HG02642 (cell line): ENCODE results near the gene DPYSL5.
"Not testable (repeated sequence)": the region's sequence is repeated elsewhere in the genome, so short reads cannot be mapped to it uniquely, and the experiment has no call there.

ENCODE experiments used
- ATAC-seq: cut with Tn5 transposase; IDR thresholded peaks from one replicate; pipeline ENCODE4 v1.9.1; 2021; ENCODE audit warnings: mild to moderate bottlenecking; ENCODE audit not compliant: unreplicated experiment, poor library complexity

DPYSL5 gene

GRCh38 chr2:26873286-26873983, 25.5 kb downstream of the DPYSL5 start:
- no peak for ATAC-seq

- no peak for ATAC-seq
Observed at GRCh38 chr2:26874514-26874913, 26.6 kb downstream of the DPYSL5 start.

GRCh38 chr2:26875065-26875634, 27.2 kb downstream of the DPYSL5 start:
- ATAC-seq: no peak

GRCh38 chr2:26875808-26876207, 27.9 kb downstream of the DPYSL5 start:
- ATAC-seq: no peak

GRCh38 chr2:26876260-26876659, 28.3 kb downstream of the DPYSL5 start:
- no peak for ATAC-seq

DNA sequence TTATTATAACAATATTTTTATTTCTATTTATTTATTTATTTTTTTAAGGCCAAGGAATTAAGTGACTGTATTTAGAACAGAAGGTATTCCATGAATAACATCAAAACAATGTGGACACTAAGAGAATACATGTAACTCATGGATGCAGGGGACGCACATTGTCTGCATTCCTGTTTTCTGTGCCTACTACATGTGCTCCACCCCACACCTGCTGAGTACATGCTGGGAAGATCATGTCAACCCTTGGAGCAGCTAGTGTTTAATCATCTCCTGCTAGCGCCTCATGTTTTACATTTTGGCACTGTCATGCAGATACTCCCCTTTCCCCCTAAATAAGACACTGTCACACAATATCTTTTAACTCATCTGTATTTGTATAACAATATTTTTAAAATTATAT, 29.3 kb downstream of the DPYSL5 start:
- no peak for ATAC-seq

DNA sequence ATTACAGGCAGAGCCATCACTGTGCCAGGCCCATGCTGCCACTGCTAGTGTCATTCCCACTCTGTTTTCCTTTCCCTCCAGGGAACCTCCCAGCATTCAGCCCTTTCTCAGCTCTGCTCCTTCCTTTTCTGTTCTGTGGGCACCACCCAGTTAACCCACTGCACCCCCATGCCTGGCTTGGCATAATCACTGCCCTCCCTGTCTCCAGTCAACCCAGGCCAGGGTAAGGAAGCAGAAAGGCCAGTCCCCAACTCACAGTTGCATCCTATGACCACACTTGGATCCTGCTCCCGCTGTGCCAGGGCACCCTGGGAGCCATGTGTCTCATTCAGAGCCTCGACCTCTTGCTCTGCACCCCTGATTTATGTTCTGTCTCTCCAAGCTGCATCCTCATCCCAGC, 32.2 kb downstream of the DPYSL5 start:
- no peak for ATAC-seq

GRCh38 chr2:26880910-26881435, 33.0 kb downstream of the DPYSL5 start:
- no peak for ATAC-seq

- ATAC-seq: not testable (repeated sequence)
Observed at GRCh38 chr2:26882220-26882619, 34.3 kb downstream of the DPYSL5 start.

GRCh38 chr2:26883956-26884355, 36.0 kb downstream of the DPYSL5 start:
- no peak for ATAC-seq

DNA sequence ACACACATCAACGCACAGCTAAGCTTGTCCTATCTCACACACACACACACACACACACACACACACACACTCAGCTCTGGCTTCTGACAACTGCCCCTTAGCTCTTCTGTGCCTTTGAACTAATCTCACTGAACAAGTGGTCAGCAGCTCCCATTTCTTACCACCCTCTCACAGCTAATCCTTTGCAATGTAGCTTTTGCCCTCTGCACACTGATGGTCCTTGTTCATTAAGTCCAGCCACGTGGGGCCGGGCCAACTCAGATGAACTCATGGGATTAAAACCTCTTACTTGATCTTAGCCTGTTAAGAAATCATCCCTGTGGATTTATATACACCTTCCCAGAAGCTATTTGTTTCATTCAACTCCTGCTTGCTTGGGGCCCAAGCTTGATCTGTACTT, 36.6 kb downstream of the DPYSL5 start:
- ATAC-seq: no peak

- no peak for ATAC-seq
Observed at GRCh38 chr2:26885651-26886329, 37.9 kb downstream of the DPYSL5 start.

GRCh38 chr2:26886736-26887135, 38.8 kb downstream of the DPYSL5 start:
- no peak for ATAC-seq

DNA sequence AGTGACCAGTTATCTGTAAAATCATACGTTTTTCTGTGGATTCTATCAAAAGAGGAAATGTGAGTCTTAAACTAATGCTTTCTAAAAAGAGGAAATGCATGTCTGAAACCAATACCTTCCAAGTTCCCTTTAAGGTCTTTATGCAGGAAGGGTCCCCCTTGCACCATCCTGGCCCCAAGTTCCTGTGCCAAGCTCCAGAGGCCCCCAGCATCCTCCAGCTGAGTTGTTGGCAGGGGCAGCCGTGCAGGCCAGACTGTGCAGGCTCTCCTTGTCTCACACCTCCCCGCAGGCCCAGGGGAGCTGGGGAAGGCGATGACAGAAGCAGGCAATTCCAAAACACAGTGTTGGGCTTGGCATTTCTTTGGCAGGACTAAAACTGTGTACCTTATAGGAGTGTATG, 39.2 kb downstream of the DPYSL5 start:
- ATAC-seq: no peak

DNA sequence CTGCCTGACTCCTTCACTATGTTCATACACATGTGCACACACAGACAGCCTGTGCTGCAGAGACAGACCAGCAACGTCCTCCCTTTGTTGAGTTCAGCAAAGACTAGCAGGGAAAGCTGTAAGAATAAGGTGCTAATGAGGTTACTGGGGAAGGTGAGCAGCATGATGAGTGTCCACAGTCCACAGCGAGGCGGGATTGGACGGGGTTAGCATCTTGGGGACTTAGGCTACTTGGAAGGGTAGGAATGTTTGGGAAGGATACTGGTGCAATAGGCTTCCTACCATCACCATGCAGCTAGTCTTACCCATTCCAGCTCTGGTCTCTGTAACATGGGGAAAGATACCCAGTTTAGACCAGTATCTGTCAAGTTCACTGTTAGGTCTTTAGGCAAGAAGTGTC, 41.9 kb downstream of the DPYSL5 start:
- no peak for ATAC-seq

GRCh38 chr2:26890341-26891000, 42.5 kb downstream of the DPYSL5 start:
- ATAC-seq: no peak

- ATAC-seq: no peak
Observed at GRCh38 chr2:26892133-26892532, 44.2 kb downstream of the DPYSL5 start.

DNA sequence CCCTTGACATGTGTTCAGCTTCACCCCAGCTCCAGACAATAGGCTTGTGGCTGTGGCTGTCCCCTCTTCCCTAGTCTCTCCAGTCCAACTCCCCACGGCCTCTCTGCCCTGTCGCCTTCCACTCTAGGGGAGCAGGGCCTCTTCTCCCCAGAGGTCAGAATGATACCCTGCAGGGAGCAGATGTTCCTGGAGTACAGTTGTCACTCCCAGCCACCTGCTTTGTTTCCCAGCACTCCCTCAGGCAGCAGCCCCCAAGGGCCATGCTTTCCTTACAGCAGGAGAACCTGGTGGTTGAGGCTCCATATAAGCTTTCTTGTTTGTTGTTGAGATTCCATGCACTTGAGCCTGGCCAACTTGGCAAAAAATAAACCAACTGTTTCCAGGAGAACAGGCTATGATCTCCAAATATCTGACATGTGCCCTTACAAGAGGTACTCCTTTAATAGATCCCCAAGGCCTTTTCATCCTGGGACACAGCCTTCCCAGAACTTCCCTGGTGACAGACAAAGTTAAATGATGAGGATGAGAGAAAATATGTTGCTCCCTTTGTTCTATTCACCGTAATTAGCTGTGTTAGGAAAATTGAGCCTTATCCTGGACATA, 45.1 kb downstream of the DPYSL5 start:
- no peak for ATAC-seq

GRCh38 chr2:26894136-26894535, 46.2 kb downstream of the DPYSL5 start:
- ATAC-seq: no peak

DNA sequence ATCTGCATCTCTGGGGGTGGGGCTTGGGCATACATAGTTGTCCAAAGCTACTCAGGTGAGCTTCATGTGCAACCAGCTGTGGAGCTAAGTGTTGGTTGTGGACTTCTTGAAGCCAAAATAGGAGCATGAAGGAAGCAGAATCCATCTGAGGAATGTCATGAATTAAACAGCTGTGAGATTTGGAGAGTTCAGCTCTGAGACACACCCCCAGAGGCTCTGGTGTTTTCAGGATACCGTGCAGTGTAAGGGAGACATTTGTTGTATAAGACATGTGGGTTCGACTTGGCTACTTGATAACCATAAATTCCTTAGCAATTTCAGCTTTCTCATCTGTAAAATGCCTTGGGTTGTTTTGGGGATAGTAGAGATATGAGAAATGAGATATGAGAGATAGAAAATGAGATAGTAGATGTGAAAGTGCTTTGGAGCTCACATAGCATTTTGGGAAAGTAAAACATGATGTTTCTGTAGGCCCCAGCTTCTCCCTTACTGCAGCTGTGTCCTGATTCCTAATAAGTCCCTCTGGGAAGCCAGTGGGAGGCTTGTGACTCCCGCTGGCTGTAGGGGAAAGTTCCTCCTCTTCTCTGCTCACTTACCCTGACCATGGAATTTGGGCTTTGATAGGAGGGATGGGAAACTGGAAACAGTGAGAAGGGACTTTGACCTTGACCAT, 50.0 kb downstream of the DPYSL5 start:
- no peak for ATAC-seq
